Mammary epithelial cell (primary cell): ENCODE results near the gene NFASC.

Experiments
- CTCF ChIP-seq, 2 donors: IDR thresholded peaks in 1 of 2; conservative IDR thresholded peaks in 1 of 2; 2 replicates each; pipeline ENCODE4 v1.5.1; 2011 to 2012; ENCODE audit warnings: inconsistent platforms in 2 of 2, low read length in 2 of 2, mild to moderate bottlenecking in 2 of 2, control low read depth in 1 of 2, low read depth in 1 of 2; ENCODE audit not compliant: insufficient read depth in 1 of 2; ENCODE audit errors: extremely low read depth in 1 of 2
- EZH2 ChIP-seq: IDR thresholded peaks from 2 replicates; pipeline ENCODE4 v1.6.1; 2012; ENCODE audit warnings: low read length, inconsistent platforms, borderline replicate concordance

- TF ChIP-seq CTCF (conservative IDR thresholded peaks at IDR 0.05 in 1 of 2, IDR thresholded peaks at IDR 0.05 in 1 of 2; ENCODE audit: extremely low read depth in 1 of 2, insufficient read depth in 1 of 2, low read depth in 1 of 2, low read length in 2 of 2) (no peak), EZH2 (no peak)
Observed at GRCh38 chr1:205004351-205004750, 133.7 kb downstream of the NFASC start.
